GM21737 (cell line): ENCODE measurements around the gene TBCC.

Experiments used
- ATAC-seq: cut with Tn5 transposase; IDR thresholded peaks from one replicate; pipeline ENCODE4 v1.9.1; 2021; ENCODE audit warnings: mild to moderate bottlenecking, moderate library complexity; ENCODE audit not compliant: unreplicated experiment

Gene TBCC

GRCh38 chr6:42697268-42697655 lies 48.6 kb downstream of the TBCC start:
- ATAC-seq, result no peak

GRCh38 chr6:42696526-42697267 lies 49.2 kb downstream of the TBCC start:
- no peak for ATAC-seq

- ATAC-seq, result no peak
Observed at GRCh38 chr6:42694586-42694985, 51.3 kb downstream of the TBCC start.
